HG03378 (cell line): ENCODE measurements around the gene NFX1.
"Not testable (repeated sequence)": the region's sequence is repeated elsewhere in the genome, so short reads cannot be mapped to it uniquely, and the experiment has no call there.

ENCODE experiments used
- ATAC-seq: cut with Tn5 transposase; IDR thresholded peaks from one replicate; pipeline ENCODE4 v1.9.1; 2021; ENCODE audit warnings: mild to moderate bottlenecking, moderate library complexity; ENCODE audit not compliant: unreplicated experiment

Gene NFX1

DNA sequence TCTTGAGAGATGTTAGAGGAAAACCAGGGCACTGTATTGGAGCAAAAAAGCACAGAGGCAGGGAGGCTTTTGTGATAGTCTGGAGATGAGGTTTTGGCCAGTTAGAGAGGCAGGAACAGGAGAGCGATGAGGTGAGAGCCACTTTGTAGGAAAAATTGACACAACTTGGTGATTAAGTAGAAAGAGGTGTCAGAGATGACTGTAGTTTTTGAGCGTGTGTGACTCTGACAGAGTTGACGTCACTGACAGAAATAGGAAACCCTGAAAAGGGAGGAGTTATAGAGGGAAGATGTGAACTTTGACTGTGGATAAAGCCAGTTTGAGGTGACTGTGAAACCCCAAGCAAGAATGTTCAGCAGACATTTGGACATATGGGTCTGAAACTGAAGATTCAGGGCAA is 15.7 kb downstream of the NFX1 start:
- ATAC-seq: no peak

DNA sequence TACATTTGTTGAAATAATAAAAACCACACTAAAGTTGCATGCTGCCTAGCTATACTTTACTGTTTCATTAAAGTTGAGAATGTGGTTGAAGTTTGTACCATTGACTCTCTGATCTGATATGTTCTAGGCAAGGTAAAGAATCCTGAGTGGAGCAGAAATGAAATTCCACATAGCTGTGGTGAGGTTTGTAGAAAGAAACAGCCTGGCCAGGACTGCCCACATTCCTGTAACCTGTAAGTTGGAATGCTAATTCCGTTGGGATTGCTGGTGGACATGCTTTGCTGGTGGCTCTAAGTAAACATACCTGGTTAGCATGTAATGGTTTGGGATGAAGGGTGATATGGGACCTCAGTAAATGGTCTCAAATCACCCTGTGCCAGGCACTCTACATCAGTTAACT is 16.8 kb downstream of the NFX1 start:
- ATAC-seq: no peak

GRCh38 chr9:33309903-33310302 is 19.6 kb downstream of the NFX1 start:
- no peak for ATAC-seq

GRCh38 chr9:33310748-33311147 is 20.4 kb downstream of the NFX1 start:
- ATAC-seq: no peak

GRCh38 chr9:33311953-33312352 is 21.6 kb downstream of the NFX1 start:
- ATAC-seq: no peak

GRCh38 chr9:33315371-33315770 is 25.1 kb downstream of the NFX1 start:
- no peak for ATAC-seq

GRCh38 chr9:33317136-33317535 is 26.8 kb downstream of the NFX1 start:
- ATAC-seq: not testable (repeated sequence)

GRCh38 chr9:33318225-33318624 is 27.9 kb downstream of the NFX1 start:
- ATAC-seq: no peak

GRCh38 chr9:33318781-33319180 is 28.5 kb downstream of the NFX1 start:
- no peak for ATAC-seq

DNA sequence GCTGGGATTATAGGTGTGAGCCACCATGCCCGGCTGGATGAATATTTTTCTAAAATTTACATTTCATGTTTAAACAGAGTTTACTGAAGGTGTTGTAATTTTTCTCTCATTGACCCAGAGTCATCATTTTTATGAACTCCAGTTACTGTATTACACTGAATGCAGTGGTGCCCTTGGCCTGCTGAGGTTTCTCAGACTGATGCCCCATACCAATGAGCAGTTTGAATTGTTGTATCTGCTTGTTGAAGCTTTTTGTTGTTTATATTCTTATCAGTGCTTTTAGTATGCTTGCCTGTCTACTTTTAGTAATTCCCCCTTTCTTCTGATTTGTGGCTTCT is 29.9 kb downstream of the NFX1 start:
- ATAC-seq: no peak

- ATAC-seq: no peak
Measured at GRCh38 chr9:33320568-33321261, 30.4 kb downstream of the NFX1 start.

DNA sequence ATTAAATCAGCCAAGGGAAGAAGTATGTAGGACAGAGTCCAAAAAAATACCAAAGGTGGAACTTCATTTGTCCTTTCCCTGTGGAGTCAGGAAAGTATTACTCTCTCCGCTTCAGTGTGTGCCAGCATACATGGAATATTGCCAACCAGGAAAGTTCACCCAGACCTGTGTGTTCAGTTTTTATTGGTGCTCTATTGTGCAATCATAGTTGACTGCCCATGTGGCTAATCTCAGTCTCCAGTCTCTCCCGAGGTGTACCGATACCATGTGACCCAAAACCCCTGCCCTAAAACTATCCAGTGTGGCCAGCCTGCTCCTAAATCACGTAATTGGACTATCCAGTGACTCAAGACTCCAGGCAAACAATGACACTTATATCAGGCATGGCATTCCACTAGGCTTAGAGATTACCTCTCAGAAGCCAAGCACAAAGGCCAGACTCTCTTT is 38.8 kb downstream of the NFX1 start:
- ATAC-seq: no peak

- no peak for ATAC-seq
Measured at GRCh38 chr9:33329979-33330378, 39.7 kb downstream of the NFX1 start.

GRCh38 chr9:33331377-33331891 is 41.1 kb downstream of the NFX1 start:
- no peak for ATAC-seq

DNA sequence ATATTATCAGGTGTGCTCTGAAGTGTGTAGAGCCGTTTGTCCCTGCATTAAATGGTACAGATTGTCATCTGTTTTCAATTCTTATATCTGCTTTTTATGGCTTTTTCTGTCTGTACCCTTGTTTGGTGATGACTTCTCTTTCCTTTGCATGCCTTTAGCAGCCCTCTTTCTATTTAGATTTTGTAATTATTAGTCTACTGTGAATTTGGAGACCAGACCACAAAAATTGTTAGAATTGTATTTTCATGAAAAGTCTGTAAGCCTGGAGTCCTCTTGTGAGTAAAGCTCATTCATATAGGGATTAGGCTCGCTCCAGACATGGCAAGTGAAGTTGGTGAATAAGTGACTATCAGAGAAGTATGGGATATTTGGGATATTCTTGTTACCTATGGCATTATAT is 41.7 kb downstream of the NFX1 start:
- ATAC-seq: no peak

GRCh38 chr9:33332956-33333355 is 42.6 kb downstream of the NFX1 start:
- ATAC-seq: not testable (repeated sequence)

DNA sequence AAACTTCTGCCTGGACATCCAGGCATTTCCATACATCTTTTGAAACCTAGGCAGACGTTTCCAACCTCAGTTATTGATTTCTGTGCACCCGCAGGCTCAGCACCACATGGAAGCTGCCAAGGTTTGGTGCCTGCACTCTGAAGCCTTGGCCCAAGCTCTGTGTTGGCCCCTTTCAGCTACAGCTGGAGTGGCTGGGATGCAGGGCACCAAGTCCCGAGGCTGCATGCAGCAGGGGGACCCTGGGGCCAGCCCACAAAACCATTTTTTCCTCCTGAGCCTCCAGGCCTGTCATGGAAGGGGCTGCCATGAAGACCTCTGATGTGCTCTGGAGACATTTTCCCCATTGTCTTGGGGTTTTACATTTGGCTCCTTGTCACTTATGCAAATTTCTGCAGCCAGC is 49.9 kb downstream of the NFX1 start:
- no peak for ATAC-seq

- no peak for ATAC-seq
Measured at GRCh38 chr9:33341182-33341581, 50.9 kb downstream of the NFX1 start.

DNA sequence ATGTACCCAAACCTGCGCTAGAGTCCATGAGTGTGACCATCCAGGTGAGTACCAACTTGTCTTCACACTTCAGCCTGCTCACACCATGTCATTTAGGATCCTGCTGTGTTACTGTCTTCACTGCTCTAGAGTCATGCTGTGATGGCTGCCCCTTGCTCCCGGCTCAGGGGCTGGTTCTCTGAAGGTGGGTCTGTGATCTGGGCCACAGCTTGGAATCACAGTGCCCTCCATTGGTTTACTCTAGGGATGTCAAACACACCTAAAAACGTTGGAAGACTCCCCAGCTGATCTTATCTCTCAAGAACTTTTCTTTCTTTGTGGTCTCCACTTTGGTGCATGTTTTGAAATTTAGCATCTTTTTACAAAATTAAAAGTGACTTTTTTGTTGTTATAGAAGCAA is 53.8 kb downstream of the NFX1 start:
- ATAC-seq: no peak

DNA sequence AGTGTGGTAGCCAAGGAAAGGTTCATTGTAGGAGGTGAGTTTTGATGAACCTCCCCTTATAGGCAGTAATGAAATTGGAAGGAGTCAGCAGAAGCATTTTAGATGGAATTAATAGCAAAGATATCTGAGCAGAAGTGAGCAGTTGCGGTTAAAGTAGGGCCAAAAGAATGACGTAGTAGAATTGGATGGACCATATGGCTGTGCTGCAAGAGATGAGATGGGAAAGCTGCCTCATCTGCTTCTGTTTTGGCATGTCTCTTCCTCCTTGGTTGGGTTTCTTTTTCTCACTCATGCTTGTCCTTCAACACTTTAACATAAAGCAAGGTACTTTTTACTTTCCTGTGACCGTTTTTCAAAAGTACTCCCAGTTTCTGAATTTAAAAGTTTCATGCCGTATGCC is 56.2 kb downstream of the NFX1 start:
- no peak for ATAC-seq

GRCh38 chr9:33348998-33349397 is 58.7 kb downstream of the NFX1 start:
- ATAC-seq: no peak

GRCh38 chr9:33349743-33350142 is 59.4 kb downstream of the NFX1 start:
- no peak for ATAC-seq

DNA sequence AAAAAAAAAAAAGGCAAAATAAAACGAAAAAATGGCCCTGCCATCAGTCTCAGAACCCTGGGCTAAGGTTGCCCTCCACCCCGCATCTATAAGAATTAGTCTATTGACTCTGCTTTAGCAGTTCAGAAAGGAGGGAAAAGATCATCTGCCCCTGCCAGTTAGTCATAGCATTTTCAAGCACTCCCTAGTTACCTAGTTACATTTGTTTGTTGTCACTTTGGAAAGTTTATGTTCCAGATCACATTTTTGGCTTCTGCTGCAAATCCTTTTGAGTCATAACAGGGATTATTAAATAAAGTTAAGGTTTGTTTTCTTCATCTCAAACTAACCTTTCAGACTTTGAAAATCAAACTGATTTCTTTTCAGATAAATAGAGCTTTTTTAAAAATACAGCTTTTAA is 60.0 kb downstream of the NFX1 start:
- ATAC-seq: no peak
